Neural cell (in vitro differentiated cells): ENCODE measurements around the gene SLC35B2.

Experiments
- EP300 ChIP-seq: fragments of 450-650 bp; conservative IDR thresholded peaks from 2 replicates; pipeline ENCODE4 v1.6.1; 2014; ENCODE audit warnings: antibody characterized with exemption, mild to moderate bottlenecking, moderate library complexity; ENCODE audit not compliant: poor library complexity, severe bottlenecking
- EZH2 ChIP-seq: fragments of 200-600, 300-800 bp; shearing (Covaris generic), sonication (generic); IDR thresholded peaks from 2 replicates; pipeline ENCODE4 v1.6.1; 2014; ENCODE audit warnings: antibody characterized with exemption, low read length, borderline replicate concordance, mild to moderate bottlenecking; ENCODE audit not compliant: insufficient read depth, poor library complexity, severe bottlenecking
- MXI1 ChIP-seq: fragments of 450-650 bp; conservative IDR thresholded peaks from 2 replicates; pipeline ENCODE4 v1.6.1; 2014; ENCODE audit warnings: antibody characterized with exemption, mild to moderate bottlenecking; ENCODE audit not compliant: poor library complexity, severe bottlenecking
- POLR2AphosphoS5 ChIP-seq: IDR thresholded peaks from 2 replicates; pipeline ENCODE4 v1.6.1; 2012
- RAD21 ChIP-seq: fragments of 450-650 bp; conservative IDR thresholded peaks from 2 replicates; pipeline ENCODE4 v1.6.1; 2014; ENCODE audit warnings: antibody characterized with exemption, mild to moderate bottlenecking, moderate library complexity
- SMC3 ChIP-seq: fragments of 450-650 bp; conservative IDR thresholded peaks from 2 replicates; pipeline ENCODE4 v1.6.1; 2014; ENCODE audit warnings: antibody characterized with exemption, mild to moderate bottlenecking, moderate library complexity; ENCODE audit not compliant: poor library complexity
- TF ChIP-seq, protein P1 (sequence below): fragments of 450-650 bp; IDR thresholded peaks from 2 replicates; pipeline ENCODE4 v1.5.1; 2014; ENCODE audit warnings: antibody characterized with exemption, mild to moderate bottlenecking, moderate library complexity; ENCODE audit not compliant: poor library complexity, severe bottlenecking
- TF ChIP-seq, protein P2 (sequence below): IDR thresholded peaks from 2 replicates; pipeline ENCODE4 v1.6.1; 2012; ENCODE audit warnings: borderline replicate concordance

DNA sequence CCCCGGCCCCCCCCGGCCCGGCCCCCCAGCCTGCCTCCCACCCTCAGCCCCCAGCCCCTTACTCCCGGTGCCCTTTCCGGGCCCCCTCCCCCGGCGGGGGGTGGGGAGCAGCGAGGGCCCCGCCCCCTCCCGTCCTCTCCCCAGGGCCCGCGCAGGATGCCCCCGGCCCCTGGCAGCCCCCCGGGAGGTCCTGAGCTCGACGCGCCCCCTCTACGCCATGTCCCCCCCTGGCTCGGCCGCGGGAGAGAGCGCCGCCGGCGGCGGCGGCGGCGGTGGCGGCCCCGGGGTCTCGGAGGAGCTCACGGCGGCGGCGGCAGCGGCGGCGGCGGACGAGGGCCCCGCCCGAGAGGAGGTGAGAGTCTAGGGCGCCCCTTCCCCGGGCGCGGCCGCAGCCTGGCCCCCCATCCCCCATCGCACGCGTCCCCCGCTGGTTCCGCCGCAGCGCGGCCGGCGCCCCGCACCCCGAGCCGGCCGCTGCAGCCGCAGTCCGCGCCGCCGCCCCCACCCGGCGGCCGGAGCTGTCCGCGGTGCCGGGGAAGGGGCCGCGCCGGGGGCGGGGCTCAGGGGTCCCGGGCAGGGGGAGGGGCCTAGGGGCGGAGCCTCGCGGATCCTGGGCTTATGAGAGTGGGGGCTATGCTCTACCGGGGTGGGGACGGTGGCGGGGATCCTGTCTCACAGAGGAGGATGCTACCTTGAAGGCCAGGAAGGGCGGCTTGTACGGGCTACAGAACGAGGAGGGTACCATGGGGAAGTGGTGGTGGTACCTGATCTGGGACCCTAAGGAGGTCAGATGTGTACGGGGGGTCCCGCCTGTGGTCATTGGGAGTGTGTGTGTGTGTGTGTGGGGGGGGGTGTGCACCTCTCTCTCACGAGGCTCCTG, 13.4 kb upstream of the SLC35B2 start:
- TF ChIP-seq EZH2 = no peak
- TF ChIP-seq, protein P1, sequence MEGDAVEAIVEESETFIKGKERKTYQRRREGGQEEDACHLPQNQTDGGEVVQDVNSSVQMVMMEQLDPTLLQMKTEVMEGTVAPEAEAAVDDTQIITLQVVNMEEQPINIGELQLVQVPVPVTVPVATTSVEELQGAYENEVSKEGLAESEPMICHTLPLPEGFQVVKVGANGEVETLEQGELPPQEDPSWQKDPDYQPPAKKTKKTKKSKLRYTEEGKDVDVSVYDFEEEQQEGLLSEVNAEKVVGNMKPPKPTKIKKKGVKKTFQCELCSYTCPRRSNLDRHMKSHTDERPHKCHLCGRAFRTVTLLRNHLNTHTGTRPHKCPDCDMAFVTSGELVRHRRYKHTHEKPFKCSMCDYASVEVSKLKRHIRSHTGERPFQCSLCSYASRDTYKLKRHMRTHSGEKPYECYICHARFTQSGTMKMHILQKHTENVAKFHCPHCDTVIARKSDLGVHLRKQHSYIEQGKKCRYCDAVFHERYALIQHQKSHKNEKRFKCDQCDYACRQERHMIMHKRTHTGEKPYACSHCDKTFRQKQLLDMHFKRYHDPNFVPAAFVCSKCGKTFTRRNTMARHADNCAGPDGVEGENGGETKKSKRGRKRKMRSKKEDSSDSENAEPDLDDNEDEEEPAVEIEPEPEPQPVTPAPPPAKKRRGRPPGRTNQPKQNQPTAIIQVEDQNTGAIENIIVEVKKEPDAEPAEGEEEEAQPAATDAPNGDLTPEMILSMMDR = no peak
- TF ChIP-seq MXI1 = no peak
- peak; percentile 49 for TF ChIP-seq POLR2AphosphoS5
- no peak for TF ChIP-seq RAD21
- no peak for TF ChIP-seq EP300
- TF ChIP-seq, protein P2, sequence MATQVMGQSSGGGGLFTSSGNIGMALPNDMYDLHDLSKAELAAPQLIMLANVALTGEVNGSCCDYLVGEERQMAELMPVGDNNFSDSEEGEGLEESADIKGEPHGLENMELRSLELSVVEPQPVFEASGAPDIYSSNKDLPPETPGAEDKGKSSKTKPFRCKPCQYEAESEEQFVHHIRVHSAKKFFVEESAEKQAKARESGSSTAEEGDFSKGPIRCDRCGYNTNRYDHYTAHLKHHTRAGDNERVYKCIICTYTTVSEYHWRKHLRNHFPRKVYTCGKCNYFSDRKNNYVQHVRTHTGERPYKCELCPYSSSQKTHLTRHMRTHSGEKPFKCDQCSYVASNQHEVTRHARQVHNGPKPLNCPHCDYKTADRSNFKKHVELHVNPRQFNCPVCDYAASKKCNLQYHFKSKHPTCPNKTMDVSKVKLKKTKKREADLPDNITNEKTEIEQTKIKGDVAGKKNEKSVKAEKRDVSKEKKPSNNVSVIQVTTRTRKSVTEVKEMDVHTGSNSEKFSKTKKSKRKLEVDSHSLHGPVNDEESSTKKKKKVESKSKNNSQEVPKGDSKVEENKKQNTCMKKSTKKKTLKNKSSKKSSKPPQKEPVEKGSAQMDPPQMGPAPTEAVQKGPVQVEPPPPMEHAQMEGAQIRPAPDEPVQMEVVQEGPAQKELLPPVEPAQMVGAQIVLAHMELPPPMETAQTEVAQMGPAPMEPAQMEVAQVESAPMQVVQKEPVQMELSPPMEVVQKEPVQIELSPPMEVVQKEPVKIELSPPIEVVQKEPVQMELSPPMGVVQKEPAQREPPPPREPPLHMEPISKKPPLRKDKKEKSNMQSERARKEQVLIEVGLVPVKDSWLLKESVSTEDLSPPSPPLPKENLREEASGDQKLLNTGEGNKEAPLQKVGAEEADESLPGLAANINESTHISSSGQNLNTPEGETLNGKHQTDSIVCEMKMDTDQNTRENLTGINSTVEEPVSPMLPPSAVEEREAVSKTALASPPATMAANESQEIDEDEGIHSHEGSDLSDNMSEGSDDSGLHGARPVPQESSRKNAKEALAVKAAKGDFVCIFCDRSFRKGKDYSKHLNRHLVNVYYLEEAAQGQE = no peak
- no peak for TF ChIP-seq SMC3
